HG03066 (cell line): ENCODE measurements around the gene REM2.

Experiments used
- ATAC-seq: cut with Tn5 transposase; IDR thresholded peaks from one replicate; pipeline ENCODE4 v1.9.1; 2021; ENCODE audit warnings: low read depth; ENCODE audit not compliant: unreplicated experiment

The REM2 gene, protein sequence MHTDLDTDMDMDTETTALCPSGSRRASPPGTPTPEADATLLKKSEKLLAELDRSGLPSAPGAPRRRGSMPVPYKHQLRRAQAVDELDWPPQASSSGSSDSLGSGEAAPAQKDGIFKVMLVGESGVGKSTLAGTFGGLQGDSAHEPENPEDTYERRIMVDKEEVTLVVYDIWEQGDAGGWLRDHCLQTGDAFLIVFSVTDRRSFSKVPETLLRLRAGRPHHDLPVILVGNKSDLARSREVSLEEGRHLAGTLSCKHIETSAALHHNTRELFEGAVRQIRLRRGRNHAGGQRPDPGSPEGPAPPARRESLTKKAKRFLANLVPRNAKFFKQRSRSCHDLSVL

DNA sequence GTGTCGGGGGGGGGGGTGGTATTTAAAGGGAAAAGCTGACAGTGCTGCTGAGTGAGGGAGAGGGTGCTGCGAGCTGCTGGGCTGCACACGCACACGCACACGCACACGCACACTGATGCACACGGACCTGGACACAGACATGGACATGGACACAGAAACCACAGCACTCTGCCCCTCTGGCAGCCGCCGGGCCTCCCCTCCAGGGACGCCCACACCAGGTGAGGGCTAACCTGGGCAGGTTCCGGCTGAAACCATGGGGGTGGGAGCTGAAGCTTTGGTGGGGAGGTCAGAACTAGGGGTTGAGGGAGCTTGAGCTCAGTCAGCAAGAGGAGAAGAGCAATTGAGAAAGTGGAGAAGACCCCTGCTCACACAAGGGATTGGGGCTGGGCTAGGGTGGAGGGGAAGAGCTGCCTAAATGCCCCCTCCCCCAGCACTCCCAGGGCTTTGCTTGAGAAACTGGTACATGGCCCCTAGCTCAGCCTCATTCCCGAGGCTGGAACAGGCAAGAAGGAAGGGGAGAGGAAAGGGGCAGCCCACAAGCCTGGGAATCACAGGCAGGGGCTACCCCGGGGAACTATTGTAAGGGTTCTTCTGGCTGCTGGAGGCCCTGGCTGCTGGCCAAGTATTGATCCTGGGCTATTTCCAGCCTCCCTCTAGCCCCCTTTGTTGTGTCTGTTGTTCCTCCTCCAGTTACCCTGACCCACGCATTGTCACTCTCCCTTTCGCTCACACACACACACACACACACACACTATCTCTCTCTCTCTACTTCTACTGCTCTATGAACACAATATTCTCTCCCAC, at the start of gene REM2:
TSS of gene REM2 (plus strand) at position 50 of the 804 bp plus-strand sequence. CDS start at position 116, 66 bp downstream.
- no peak for ATAC-seq

DNA sequence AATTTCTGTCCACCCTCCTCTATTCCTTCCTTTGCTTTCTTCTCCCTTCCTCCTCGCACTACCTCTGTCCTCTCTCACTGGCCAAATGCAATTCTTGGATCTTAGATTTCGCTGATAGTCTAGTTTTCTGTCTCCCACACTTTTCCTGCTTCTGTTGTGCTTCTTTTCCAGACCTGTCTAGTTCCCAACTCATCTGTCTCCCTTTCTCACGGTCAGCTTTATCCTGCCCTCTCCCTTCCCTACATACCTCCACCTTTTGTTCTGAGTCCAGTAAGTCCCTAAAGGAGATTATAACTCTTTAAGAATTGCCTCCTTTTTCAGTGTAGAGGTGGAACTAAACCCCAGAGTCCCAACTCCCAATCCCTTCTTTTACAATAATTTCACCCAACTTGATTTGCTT, 47.5 kb upstream of the REM2 start:
- no peak for ATAC-seq

DNA sequence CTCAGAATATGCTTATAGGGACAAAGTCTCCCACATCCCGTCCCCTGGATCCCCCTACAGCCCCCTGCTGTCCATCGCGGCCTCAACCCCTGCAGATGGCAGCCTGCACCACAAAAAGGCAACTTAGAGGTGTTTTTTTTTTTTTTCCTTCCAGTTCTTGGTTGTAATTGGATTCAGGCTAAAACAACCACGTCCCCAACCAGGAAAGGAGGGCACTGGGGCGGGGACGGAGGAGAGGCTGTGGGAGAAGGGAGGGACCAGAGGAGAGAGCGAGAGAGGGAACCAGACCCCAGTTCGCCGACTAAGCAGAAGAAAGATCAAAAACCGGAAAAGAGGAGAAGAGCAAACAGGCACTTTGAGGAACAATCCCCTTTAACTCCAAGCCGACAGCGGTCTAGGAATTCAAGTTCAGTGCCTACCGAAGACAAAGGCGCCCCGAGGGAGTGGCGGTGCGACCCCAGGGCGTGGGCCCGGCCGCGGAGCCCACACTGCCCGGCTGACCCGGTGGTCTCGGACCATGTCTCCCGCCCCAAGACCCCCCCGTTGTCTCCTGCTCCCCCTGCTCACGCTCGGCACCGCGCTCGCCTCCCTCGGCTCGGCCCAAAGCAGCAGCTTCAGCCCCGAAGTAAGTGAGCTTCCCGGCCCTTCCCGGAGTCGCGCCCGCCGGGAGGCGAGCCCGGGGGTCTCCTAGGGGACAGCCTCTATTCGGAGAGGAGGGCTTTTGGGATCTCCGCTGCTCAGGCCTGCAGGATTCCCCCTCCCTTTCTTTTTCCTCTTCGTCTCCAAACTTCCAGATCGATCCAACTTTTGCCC, 46.5 kb upstream of the REM2 start, which contains the start of gene MMP14:
TSS of gene MMP14 (plus strand) at position 285 of the 813 bp plus-strand sequence. CDS start at position 518, 233 bp downstream.
- no peak for ATAC-seq

DNA sequence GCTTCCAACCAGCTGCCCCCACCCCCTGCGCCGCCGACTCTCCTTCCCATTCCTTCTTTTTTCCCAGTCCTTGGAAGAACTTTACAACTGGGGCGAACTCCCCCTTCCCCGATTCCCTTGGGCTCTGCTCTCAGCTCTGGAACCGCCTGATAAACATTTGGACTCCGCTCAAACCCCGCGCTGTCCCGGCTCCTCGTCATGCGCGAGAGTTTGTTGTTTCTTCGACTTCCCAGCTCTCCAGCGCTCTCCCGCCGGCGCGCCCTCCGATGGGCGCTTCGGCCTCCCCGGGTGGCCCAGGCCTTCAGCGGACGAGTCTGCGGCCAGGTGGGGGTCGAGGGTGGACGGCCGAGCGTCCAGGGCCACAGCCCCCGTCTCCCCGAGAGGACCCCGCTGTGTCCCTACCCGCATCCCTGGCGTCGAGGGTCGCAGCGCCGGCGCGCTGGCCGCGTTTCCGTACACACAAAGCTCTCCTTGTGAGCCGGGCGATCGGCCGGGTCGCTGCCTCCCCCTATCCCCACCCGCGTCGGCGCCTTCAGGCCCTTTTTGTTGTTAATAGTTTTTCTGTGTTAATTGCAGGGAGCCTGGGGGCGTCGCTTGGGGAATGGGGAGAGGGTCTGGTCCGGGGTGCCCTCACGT, 45.8 kb upstream of the REM2 start:
- ATAC-seq: no peak

DNA sequence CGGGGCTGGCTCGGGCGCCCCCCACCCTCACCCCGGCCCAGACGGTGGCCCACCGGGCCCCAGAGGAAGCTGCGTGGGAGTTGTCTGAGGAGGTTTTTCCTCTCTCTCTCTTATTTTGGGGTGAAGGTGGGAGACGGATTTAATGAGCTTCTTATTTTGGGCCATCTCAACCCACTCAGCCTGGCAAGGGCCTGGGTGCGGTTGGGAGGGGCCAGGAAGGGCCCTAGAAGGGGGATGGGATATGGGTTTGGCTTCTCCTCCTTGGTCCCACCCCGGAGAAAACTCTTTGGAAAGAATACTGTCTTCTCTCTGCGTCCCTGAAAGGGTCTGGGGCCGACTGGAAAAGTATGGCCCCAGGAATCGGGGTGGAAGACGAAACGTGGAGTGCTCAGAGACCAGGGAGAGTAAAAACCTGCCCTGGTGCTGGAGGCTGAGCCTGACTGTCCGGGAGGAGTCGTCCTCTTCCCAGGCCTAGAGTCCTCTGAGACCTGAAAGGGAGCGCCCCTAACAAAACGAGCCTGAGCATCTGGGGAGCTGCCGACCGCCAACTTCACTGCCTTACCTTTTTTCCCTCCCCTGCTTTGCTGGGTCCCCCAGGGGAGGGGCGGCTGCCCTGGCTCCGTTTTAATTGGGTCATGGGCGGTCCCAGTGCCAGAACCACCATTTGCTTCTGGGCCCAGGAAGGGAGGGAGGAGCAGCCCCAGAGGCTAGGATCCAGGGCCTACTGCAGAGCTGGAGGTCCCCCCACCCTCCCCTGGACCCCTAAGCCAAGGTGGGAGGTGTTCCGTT, 45.1 kb upstream of the REM2 start:
- no peak for ATAC-seq

DNA sequence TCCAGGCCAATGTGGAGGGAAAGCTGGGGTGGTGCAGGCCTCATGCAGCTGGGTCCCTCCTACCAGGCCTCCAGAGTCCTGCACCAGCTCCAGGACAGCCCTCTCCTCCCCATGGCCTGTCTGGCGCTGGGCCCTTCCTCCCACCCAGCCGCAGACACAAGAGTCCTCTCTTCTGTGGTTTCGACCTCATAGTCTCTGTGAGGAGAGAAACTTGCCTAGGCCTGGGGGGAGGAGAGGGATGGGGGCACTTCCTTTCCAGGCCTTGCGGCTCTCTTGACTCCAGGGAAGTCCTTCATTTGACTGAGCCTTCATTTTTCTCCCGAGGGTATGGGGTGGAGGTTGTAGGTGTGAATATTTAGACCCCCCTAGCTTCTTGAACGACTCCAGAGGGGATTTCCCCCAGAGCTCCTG, 44.4 kb upstream of the REM2 start:
- no peak for ATAC-seq

DNA sequence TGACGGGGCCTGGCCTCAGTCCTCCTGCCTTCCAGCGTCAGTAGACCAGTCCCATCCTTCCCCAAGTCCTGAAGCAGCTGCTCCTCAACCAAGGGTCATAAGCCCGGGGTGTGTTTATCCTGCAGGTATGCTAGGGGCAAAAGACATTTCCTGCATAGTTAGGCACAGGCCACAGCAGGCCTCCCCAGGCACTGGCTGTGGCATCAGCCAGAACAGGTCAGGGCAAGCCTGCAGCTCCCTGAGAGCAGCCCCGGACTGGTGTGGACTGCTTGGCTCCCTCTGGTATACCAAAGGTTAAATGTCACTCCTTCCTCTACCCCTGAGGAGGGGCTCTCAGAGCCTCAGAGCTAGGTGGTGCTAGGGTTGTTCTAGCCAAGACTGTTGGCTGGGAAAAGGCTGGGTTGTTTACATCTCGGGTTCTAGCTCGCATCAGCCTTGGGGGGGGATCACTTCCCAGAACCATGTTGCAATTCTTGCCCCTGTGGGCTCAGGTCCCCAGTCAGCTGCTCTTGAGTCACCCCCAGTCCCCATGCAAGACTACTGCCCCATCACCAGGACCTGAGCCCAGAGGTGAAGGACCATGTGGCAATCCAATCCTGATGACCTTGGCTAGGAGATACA, 43.8 kb upstream of the REM2 start:
- no peak for ATAC-seq

DNA sequence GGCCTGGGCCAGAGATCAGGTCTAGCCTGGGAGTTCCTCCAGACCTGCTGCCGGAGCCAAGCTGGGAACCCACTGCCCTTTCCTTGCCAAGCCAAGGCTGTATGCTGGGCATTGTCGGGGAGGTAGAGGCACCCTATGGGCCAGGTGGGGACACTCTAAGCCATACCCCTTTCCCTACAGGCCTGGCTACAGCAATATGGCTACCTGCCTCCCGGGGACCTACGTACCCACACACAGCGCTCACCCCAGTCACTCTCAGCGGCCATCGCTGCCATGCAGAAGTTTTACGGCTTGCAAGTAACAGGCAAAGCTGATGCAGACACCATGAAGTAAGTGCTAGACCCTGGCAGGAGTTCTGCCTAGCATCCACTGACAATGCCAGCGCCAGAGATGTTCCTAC, 41.7 kb upstream of the REM2 start:
- no peak for ATAC-seq

DNA sequence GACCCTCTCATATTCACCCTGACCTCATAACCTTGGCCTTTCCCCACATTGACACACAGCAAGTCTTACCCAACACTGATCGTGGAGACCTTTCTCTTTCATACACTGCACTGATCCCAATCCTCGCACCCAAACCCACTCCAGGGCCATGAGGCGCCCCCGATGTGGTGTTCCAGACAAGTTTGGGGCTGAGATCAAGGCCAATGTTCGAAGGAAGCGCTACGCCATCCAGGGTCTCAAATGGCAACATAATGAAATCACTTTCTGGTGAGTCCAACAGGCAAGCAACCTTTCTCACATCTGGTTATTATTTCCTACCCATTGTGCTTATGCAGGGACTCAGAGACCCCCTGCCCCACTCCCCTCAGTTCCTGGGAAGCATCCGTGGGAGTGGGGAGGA, 41.3 kb upstream of the REM2 start:
- no peak for ATAC-seq

DNA sequence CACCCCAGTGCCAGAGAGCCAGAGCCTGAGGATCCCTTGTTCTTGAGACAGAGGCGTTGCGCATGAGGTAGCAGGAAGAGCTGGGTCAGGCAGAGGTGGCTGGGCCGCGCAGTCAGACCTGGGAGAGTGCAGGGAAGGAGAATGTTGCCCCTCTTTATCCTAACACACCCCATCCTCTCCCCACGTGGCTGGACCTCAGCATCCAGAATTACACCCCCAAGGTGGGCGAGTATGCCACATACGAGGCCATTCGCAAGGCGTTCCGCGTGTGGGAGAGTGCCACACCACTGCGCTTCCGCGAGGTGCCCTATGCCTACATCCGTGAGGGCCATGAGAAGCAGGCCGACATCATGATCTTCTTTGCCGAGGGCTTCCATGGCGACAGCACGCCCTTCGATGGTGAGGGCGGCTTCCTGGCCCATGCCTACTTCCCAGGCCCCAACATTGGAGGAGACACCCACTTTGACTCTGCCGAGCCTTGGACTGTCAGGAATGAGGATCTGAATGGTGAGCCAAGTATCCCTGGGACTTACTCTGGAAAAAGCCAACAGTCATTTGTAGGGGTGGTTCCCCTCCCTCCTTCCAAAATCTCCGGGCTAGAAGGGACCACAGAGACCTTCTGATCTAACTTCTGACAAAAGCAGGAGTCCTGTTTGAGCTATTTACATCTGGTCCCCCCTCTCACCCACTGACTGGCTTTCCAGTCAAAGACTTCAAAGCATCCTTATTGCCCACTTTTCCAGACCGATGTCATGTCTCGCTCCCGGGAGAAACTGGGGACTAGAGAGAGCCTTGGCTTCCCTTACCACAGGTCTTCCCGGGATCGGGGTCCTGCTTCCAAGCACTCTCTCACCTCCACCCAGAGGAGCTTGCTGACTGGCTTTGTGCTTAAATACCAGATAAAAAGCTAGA, 40.6 kb upstream of the REM2 start:
- ATAC-seq: no peak

DNA sequence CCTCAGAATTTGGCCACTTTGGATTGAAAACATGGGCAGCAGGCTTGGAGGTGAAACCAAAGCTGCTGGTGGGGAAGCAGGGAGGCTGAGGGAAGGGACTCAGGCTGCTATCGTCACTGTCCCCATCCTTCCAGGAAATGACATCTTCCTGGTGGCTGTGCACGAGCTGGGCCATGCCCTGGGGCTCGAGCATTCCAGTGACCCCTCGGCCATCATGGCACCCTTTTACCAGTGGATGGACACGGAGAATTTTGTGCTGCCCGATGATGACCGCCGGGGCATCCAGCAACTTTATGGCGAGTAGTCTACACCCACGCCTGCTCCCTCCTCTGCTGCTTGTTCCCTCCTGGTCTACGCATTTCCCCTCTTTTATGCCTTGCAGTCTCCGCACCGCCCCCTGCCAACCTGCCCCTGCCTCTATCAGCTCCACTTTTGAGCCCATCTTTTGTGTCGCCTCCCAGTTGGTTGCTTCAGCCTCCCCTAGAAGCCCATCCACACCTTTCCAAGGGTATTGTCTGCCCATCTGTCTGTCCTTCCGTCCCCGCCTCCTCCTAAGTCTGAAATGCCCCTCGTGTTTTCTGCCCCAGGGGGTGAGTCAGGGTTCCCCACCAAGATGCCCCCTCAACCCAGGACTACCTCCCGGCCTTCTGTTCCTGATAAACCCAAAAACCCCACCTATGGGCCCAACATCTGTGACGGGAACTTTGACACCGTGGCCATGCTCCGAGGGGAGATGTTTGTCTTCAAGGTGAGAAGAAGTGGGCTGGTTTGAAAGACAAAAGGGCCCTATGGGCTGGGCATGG, 39.7 kb upstream of the REM2 start:
- no peak for ATAC-seq

DNA sequence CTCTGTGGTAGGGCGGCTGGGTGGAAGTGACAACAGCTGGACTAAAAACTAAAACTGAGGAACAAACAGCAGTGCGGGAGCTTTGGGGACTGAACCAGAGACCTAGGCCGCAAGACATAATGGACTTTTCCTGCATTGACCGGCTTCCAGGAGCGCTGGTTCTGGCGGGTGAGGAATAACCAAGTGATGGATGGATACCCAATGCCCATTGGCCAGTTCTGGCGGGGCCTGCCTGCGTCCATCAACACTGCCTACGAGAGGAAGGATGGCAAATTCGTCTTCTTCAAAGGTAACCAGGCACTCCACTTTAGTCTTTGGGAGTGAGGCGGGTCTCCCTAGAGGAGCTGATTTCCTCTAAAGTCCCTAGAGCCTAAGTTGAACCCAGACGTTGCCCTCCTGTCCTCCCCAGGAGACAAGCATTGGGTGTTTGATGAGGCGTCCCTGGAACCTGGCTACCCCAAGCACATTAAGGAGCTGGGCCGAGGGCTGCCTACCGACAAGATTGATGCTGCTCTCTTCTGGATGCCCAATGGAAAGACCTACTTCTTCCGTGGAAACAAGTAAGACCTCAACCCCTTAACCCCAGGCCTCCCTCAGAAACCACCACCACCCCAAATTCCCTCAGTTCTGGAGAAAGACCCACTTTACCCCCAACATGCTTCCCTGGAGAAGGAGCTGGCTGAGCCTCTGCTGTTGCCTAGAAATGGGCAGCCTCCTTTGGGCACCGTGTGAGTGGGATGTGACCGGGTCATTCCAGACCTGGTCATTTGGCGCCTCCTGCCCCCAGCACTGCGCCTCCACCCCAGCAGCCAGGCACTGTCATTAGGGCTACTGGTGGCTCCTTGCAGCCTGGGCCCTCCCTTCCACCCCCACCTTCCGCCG, 38.6 kb upstream of the REM2 start:
- ATAC-seq: no peak

DNA sequence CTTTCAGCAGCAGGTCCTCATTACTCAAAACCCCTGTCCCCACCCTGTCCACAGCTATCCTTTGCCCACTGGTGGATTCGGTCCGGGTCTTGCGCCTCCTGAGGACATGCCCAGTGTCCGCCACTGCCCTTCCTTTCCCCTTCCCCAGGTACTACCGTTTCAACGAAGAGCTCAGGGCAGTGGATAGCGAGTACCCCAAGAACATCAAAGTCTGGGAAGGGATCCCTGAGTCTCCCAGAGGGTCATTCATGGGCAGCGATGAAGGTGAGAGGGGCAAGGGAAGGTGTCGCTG, 38.0 kb upstream of the REM2 start:
- no peak for ATAC-seq

DNA sequence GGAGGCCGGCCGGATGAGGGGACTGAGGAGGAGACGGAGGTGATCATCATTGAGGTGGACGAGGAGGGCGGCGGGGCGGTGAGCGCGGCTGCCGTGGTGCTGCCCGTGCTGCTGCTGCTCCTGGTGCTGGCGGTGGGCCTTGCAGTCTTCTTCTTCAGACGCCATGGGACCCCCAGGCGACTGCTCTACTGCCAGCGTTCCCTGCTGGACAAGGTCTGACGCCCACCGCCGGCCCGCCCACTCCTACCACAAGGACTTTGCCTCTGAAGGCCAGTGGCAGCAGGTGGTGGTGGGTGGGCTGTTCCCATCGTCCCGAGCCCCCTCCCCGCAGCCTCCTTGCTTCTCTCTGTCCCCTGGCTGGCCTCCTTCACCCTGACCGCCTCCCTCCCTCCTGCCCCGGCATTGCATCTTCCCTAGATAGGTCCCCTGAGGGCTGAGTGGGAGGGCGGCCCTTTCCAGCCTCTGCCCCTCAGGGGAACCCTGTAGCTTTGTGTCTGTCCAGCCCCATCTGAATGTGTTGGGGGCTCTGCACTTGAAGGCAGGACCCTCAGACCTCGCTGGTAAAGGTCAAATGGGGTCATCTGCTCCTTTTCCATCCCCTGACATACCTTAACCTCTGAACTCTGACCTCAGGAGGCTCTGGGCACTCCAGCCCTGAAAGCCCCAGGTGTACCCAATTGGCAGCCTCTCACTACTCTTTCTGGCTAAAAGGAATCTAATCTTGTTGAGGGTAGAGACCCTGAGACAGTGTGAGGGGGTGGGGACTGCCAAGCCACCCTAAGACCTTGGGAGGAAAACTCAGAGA, 37.0 kb upstream of the REM2 start:
- no peak for ATAC-seq

DNA sequence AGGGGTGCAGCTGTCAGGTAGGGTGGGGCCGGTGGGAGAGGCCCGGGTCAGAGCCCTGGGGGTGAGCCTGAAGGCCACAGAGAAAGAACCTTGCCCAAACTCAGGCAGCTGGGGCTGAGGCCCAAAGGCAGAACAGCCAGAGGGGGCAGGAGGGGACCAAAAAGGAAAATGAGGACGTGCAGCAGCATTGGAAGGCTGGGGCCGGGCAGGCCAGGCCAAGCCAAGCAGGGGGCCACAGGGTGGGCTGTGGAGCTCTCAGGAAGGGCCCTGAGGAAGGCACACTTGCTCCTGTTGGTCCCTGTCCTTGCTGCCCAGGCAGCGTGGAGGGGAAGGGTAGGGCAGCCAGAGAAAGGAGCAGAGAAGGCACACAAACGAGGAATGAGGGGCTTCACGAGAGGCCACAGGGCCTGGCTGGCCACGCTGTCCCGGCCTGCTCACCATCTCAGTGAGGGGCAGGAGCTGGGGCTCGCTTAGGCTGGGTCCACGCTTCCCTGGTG, 36.2 kb upstream of the REM2 start:
- ATAC-seq: no peak
